Glomerular endothelial cell (primary cell): ENCODE measurements around the gene C8G. TPM values are rescaled to one million over a fixed set of nuclear protein-coding genes. Genes with fewer than 3 reads are reported as not detected.

ENCODE experiments used
- DNase-seq: peaks from one replicate; pipeline ENCODE4 v3.0.0-alpha.2; 2011; ENCODE audit warnings: low read depth, low spot score; ENCODE audit errors: extremely low read depth
- total RNA-seq: library from RNA; depleted of rRNA; stranded (reverse); fragments of >200 nt; gene quantifications from 2 replicates; pipeline ENCODE4 v1.2.3, GENCODE V29; 2015

Gene C8G
- not detected in 2 replicates for total RNA-seq

DNA sequence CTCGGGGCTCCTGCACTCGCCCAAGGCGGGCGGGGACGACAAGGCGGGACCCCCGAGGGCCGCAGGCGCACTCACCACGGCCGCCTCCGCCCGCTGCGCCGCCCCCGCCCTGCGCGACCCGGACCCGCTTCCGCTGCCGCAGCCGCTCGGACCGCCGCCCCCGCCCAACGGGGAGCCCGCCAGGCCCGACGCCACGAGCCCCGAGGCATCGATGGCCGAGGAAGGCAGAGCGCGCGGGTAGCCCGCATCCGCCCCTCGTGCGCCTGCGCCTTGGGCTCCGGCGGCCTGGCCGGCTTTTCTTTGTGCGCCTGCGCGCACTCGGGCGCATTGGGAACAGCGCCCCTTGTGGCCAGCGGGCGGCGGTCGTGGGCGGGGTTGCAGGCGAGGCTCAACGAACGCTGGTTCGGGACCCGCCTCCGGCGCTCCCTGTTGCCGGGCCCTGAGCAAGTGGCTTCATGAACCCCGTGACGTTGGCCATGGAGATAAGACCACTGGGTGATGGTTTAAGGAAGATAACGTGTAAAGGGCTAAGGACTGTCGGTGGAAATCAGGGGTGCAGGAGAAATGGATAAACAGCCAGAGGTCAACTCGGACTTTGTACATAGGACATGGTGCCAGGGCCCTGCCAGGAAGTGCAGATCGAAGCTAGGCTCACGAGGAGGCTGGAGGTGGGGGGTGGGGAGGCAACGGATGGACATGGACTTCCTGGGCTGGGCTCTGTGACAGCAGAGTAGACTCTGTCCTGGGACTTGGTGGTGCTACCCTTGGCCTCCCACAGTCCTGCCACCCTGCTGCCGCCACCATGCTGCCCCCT, at the start of gene C8G, which contains the start of gene FBXW5:
Gene C8G (plus strand): TSS at position 725 of the 814 bp plus-strand sequence. CDS start 78 bp downstream, at position 803.
Gene FBXW5 (minus strand): TSS at position 220 of the 814 bp plus-strand sequence. CDS start 655 bp downstream, outside the sequence.
- DNase-seq: peak; percentile 20

DNA sequence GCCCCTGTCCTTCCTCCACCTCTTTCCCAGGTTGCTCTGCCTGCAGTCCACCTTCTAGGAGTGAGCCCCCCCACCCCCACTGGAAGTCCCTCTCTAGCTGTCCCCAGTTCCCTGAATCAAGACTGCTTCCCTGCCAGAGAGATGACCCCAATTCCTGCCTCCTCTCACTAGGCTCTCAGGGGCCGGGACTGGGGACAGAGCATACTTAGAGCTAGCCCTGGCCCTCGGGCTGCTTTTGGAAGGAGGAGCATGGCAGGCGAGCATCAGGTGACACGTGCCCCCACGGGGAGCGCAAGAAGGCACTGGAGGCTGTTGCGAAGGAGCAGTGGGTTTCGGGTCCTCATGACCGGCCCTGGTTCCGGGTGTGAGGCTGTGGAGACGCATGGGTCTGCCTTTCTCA, 49.0 kb upstream of the C8G start:
- no peak for DNase-seq

DNA sequence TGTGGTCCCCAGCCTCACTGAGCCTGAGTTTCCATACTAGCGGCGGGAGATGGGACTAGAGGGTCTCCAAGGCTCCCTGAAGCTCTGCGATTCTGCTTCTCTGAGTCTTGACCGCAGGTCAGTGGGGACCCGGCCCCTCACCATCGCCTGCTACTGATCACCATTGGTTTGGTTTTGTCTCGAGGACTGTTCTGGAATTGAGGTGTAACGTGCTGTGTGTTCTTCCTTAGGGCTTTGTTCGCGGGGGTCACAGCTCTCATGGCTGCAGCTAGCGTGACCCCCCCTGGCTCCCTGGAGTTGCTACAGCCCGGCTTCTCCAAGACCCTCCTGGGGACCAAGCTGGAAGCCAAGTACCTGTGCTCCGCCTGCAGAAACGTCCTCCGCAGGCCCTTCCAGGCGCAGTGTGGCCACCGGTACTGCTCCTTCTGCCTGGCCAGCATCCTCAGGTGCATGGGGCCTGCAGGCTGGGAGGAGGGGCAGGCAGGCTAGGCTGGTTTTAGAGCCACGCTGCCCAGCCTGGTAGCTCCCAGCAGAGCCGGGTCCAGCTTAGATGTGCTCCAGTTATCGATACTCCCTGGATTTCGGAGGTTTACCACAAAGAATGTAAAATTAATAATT, 46.5 kb upstream of the C8G start:
- no peak for DNase-seq

DNA sequence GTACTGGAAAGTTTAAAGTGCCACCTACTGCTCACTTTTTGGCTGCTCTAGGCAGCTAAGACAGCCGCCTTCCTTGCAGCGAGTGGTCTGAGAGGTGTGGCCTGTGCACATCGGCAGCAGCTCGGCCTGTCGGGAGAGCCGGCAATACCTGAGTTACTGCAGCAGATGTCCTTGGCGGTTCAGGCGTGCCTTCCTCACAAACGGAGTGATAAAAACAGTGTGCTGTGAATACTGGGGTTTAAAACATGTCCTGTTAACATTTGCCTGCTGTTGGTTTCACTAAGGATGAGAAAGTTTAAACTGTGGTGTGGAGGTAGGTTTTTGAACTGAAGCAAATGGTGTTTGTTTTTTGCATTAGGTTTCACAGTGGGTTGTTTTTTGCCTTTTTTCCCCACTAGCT, 45.8 kb upstream of the C8G start:
- no peak for DNase-seq

DNA sequence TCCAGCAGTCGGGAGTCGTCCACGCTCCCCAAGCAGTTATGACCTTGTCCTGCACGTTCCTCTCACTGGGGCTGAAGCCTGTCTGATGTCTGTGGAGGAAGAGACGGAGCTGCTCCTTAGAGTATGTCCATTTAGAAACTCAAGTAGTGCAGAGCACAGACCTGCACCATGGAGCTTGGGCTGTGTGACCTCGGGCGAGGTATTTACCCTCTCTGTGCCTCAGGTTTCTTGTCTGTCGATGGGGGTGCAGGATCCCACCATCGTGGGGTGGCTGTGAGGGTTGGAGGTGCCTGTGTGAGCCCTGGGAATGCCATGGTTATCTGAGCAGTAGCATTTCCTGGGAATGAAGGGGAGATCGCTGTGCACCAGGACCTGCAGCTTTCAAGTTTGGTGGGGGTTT, 44.5 kb upstream of the C8G start:
- no peak for DNase-seq

DNA sequence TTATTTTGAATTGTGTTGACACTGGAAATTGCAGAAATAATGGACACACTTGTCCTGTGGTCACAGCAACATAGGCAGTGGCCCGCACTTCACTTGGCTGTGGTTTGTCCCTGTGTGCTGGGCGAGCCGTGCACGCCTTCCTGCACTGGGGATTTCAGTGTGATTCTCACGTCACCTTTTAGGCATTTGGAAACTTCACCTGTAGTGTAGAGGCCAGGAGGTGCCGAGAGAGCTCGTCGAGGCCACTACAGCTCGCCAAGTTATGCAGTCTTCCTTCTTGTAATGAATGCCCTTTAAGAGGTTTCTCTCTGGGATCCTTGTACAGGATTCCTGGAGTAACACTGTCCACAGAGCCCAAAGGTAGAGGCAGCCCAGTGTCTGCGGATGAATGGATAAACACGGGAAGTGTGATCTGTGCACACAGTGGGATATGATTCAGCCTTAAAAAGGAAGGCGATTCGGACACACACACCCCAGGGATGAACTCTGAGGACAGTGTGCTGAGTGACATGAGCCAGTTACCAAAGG, 44.0 kb upstream of the C8G start:
- DNase-seq: no peak

DNA sequence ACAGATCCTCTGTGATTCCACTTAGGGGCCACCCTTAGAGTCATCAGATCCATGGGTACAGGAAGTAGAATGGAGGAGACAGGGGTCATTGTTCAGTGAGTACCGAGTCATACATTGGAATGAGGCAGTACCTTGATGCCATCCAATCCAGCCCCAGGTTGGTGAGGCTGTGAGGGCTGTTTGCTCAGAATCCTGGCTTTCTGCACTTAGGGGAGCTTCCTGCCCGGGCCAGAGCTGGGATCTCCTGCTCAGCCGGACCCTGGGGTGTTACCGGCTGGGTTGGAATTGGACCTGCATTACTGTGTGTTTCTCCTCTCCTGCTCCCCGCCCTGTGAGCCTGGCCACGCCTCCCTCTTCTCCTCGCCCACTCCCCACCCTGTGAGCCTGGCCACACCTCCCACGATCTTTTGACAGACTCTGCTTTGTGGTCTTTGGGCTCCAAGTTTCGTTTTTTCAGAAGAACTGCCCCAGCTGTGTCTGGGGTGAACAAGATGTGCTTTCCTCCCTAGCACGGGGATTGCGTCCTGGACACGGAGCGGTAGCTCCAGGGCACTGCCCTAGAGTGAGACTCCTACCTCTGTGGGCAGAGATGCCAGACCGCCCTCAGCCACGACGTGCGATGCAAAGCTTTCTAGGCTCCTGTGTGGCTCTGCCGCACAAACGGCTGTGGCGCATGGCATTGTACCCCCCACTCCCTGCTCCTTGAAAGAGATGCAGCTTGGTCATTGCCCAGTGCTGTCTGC, 43.4 kb upstream of the C8G start:
- DNase-seq: no peak

DNA sequence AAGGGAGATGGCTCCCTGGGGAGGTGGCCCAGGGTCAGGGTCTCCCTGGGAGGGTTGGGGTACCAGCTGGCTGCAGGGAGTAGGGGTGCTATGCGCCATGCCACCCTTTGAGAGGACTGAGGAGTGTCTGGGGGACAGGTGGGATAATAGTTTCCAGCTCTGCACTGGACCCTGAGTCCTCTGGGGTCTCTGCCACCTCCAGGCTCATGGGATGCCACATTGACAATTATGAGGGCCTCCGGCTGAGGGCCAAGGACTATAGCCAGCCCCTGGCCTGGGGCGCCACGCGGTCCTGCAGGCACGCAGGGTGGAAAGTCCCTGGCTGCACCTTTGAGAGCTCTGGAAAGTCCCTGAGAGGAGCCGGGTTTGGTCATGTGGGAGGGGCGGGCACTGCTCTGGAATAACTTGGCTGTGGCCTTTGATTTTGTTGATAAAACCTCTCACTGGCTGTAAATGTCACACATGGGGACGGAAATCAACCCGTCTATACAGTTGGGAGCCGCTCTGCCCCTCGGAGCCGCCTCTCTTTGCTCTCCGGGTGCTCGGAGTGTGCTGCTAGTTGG, 42.7 kb upstream of the C8G start:
- no peak for DNase-seq

DNA sequence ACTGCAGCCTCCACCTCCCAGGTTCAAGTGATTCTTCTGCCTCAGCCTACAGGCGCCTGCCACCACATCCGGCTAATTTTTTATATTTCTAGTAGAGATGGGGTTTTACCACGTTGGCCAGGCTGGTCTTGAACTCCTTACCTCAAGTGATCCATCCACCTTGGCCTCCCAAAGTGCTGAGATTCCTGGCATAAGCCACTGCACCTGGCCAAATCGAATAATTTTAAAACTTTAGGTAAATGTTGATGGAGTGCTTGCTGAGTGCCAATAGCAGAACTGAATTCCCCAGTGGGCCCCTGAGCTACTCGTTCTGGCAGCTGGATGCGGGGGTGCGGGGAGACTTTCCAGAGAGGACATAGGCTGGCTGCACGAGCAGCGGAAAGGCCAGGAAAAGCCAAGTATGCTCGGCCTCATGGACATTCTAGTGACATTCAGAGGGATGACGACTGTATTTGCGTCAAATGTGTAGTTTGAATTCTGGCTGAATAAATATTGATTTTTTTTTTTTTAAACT, 41.9 kb upstream of the C8G start:
- no peak for DNase-seq

DNA sequence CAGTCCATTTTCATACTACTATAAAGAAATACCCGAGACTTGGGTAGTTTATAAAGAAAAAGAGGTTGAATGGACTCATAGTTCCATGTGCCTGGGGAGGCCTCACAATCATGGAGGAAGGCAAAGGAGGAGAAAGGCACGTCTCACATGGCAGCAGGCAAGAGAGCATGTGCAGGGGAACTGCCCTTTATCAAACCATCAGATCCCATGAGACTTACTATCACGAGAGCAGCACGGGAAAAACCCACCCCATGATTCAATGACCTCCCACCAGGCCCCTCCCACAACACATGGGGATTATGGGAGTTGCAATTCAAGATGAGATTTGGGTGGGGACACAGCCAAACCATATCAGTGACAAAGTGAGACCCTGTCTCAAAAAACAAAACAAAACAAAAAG, 38.8 kb upstream of the C8G start:
- no peak for DNase-seq

DNA sequence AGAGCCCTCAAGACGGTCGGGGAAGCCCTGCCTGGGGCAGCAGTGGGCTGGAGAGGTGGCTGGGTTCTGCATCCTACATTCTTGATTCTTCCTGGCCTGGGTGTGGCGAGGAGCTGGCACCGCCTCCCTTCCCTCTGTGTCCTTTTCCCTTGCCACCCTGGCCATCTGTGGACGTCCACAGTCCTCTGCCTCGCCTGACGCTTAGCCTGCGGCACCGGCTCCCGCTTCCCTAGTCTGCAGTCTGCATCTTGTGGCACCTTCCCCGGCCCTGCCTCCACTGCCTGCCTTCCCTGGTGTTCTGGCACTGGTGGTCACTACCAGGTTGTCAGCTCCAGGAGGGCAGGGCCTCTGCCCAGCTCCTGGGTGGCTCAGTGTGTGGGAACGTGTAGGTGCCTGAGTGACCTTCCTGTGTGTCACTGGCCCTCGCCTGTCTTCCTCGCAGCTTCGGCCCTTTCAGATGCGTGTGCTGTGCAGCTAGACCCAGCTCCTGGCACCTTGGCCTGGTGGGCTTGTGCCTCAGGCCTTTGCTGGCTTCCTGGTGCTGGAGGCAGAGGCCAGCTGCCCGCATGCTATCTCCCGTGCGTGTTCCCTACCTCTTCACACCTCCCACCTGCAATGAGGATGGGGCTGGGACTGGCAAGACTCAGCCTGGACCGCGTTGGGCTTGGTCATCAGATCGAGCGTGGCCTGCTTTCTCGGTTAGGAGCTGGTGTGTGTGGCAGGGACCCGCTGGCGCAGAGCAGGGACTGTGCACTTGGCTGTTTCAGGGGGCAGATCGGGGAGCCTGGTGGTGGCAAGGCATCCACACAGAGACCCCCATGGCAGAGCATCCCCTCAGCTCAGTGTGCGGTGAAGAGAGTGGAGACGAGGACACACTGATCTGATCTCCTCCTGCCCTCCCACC, 37.8 kb upstream of the C8G start:
- no peak for DNase-seq

DNA sequence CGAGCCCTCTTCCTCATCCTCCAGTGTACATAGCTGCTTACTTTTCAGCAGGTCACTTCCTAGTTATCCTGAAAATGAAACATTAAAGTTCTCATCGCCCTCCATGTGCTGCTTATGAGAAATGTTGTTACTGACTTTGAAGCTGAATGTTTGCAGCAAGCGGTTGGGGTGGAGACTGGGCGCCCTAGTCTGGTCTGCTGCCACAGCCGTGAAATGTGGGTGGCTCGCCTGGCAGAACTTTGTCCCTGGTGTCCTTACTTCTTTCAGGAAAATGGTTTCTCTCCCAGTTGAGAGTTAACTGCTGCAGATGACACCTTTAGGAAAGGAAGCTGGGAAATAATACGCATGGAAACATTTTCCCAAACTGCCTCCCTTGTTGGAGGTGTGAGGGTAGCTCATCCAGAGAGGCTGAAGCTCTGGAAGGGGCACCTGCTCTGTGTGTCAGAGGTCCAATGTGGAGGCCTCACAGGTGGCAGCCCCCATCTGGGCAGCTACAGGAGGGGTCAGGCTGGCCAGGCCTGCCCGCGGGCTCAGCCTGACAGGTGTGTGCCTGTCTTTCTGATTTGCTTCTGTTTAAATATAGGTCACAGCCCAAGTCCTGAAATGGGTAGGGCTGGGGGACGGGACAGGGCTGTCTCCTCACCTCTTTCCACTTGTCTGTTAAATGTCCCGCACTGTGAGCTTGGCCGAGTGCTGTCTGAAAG, 34.7 kb upstream of the C8G start:
- DNase-seq: no peak

DNA sequence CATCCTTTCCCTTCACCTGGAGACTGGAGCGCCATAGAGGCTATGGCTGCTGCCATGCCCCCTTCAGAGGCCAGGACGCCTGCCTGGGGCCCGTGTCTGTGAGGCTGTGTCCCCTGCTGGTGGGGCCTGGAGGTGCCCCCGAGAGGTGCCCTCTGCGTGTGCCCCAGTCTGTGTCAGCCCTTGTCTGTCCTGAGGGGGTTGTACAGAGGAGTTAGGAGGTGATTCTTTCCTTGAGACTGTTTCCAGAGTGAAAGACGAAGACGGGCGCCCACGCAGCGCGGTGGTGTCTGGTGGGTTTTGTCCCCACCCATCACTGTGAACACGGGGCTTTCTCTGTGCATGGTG, 34.2 kb upstream of the C8G start:
- no peak for DNase-seq

DNA sequence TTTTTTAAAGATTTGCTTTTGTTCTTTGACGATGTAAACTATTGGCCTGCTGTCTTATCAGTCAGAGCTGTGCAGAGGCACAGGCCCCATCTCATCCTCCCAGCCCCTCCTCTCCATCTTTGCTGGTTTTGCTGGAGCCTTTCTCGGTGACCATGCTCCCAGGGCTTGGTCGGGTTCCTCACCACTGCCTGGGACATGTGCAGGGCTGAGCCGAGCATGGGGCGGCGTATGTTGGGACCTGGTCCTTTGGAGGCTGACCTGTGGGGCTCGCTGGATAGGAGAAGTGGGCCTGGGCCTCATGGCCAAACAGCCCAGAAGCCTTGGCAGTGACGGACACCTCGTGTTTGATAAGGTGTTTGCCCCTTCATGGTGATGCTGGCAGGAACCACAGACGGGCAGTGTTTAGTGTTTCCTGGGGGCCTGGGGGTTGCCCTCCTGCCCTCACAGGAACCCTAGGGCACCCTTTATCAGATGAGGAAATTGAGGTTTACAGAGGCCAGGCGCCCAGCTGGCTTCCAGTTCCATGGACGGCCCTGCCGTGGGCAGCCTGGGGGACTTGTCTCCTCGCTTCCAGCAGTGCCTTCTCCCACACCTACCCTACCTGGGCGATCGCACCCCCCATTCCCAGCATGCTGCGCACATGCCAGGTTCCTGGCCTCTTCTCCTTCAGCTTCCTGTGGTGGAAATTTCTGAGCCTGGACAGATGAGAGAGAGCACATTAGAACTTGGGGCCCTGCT, 31.2 kb upstream of the C8G start:
- DNase-seq: no peak

DNA sequence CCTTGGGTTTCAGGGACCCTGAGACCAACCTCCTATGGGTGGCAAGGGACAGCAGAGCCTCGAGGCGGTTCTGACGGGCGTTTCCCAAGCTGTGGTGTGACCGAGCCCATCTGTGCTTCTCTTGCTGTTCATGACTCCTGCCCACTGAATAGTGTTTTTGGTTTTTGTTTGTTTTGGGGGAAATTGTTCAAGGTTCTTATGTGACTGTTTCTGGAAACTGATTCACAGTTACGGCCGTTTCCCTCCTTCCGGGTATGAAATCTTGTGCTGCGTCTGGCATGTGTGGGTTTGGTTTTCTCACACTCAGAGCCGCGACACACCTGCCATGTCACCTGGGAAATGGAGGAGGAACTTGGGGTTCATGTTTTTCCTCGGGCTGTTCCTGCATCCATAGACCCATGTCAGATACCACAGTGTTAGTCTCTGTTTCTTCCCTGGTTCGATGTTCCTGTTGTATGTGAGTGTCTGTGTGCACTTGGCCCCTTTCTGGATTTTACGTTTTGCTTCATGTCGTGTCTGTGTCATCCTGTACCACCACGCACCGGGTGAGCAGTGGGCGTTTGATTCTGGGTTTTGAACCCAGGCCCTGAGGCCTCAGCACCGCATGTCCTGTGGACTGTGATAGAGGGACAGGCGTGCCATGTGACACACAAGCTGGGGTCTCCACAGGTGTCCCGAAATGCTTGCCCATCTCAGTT, 29.3 kb upstream of the C8G start:
- no peak for DNase-seq

DNA sequence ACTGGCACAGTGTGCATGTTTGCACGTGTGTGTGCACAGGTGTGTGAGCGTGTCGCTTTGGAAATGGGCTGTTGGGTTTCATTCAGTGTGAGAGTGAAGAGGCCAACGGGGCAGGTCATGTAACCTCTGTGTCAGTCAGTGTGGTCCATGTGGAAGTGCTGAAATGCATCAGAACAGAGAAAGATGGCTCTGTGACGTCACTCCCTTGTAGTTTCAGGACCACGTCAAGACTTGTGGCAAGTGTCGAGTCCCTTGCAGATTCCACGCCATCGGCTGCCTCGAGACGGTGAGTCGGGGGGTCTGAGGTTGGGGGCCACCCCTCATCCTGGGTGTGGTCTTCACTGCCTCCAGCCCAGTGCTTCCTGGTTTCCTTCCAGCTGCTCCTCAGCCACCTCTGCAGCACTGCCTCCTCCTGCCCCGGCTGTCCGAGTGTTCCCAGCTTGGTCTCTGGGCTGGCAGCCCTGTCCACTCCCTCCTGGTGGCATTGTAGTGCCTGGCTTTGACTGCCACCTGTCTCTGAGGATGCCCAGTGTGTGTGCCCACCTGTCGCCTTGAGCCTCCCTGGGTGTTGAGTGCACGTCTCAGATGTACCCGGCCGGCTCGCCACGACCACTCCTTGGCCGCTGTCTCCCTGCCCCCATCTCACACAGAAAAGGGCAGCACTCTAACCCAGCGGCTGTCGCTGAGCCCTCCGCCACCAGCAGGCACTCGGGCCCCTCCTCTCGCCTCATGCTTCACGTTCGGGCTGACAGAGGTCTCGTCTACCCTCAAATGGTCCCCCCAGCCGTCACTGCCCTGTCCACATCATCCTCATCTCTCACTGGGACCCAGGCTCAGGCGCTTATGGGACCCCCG, 28.5 kb upstream of the C8G start:
- DNase-seq: no peak

DNA sequence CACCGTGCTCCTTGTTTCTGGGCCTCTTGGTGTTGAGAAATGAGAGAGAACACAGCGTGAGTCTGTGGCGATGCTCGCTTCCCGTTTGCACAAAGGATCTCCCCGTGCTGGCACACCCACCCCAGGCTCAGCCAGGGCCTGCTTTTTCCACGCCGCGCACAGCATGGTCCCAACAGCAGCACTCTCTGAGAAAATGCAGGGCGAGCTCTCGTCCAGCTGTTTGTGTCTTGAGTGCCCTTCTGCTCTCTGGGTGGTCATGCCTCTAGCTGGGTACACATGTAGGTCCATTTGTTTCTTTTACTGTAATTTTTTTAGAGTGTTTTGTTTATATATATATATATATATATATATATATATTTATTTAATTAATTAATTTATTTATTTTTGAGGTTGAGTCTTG, 27.1 kb upstream of the C8G start:
- DNase-seq: no peak
